ENCODE measurements around the gene RALGAPA2. TPM values are rescaled to one million over a fixed set of nuclear protein-coding genes. Genes with fewer than 3 reads are reported as not detected.

The RALGAPA2 gene
- total and polyA plus RNA-seq, 2 of the 13 experiments (the other 11 are each of a cell fraction or from before 2014, with no cell fraction given), result 13.8 to 17.7 TPM

DNA sequence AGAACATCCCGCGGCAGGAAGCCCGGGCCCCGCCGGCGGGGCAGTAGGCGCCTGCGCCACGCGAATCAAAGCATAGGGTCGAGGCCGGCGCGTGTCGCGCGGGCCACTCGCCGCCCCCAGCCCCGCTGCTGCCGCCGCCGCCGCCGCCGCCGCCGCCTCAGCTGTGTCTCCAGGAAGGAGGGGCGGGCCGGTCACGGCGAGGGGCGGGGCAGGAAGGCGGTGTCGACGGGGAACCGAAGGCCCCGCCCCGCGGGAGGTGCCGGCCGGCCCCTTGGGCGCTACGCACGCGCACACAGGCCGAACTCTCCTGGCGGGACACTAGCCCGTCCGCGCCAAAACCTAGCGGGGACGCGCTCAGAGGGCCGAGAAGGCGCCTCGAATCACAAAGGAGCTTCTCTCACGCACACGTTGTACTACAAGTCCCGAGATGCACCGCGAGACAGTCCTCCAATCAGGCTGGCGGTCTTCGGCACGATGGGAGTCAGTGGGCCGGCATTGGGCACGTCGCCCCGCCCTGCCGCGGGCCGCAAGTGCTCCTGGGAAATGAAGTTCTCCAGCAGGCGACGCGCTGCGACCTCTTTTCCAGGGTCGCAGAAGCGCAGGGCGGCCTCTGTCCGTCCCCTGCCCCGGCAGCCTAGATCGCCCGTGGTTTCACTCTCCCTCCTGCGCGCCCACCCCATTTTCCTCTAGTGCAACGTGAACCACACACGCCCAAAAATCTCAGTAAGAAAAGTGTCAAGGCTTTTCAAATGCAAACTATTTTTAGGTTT, at the start of gene RALGAPA2 (continued):
- TF ChIP-seq ZBTB38 (CRISPR knock-in tag; IDR thresholded peaks at IDR 0.05), result peak; percentile 68; the same call in 1 of the 2 replicates
- TF ChIP-seq ZNF776 (CRISPR knock-in tag; IDR thresholded peaks at IDR 0.05), result peak; percentile 75; the same call in 1 of the 2 replicates
- TF ChIP-seq ZNF749 (CRISPR knock-in tag; IDR thresholded peaks at IDR 0.05; ENCODE audit: borderline replicate concordance), result 0 out of 2 replicates have a peak, but pooled peaks have one; percentile 42
- TF ChIP-seq IRX3 (CRISPR knock-in tag; IDR thresholded peaks at IDR 0.05; ENCODE audit: borderline replicate concordance, low read depth), result no peak
- peak; percentile 98 for TF ChIP-seq NFYC (CRISPR knock-in tag; IDR thresholded peaks at IDR 0.05)
- peak; percentile 81 for TF ChIP-seq PHF21A (CRISPR knock-in tag; IDR thresholded peaks at IDR 0.05)
- TF ChIP-seq ZNF468 (CRISPR knock-in tag; IDR thresholded peaks at IDR 0.05), result no peak
- 0 out of 2 replicates have a peak, but pooled peaks have one; percentile 66 for TF ChIP-seq ARHGAP35 (CRISPR knock-in tag; IDR thresholded peaks at IDR 0.05; ENCODE audit: borderline replicate concordance)
- TF ChIP-seq SP2 (CRISPR knock-in tag; IDR thresholded peaks at IDR 0.05), result peak; percentile 85
- TF ChIP-seq HNRNPH1 (optimal IDR thresholded peaks at IDR 0.05; ENCODE audit: low read depth, low read length), result no peak
- TF ChIP-seq SMC3 (IDR thresholded peaks at IDR 0.05; ENCODE audit: low read length), result no peak
- peak; percentile 28; the same call in 1 of the 2 replicates for TF ChIP-seq ETV5 (CRISPR knock-in tag; IDR thresholded peaks at IDR 0.05; ENCODE audit: borderline replicate concordance)
- TF ChIP-seq IRF2 (CRISPR knock-in tag; IDR thresholded peaks at IDR 0.05), result peak; percentile 99
- no peak; the same call in 1 of the 2 replicates for TF ChIP-seq NRL (CRISPR knock-in tag; IDR thresholded peaks at IDR 0.05; ENCODE audit: borderline replicate concordance)
- peak; percentile 67 for TF ChIP-seq CHD2 (IDR thresholded peaks at IDR 0.05; ENCODE audit: low read depth, low read length)
- TF ChIP-seq, protein P1, sequence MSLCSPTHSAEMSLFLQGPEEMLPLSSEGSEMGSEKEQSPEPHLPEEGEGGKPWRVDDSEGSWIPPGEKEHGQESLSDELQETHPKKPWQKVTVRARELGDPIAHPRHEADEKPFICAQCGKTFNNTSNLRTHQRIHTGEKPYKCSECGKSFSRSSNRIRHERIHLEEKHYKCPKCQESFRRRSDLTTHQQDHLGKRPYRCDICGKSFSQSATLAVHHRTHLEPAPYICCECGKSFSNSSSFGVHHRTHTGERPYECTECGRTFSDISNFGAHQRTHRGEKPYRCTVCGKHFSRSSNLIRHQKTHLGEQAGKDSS (CRISPR knock-in tag; IDR thresholded peaks at IDR 0.05; ENCODE audit: borderline replicate concordance, low read depth), result peak; percentile 74
- no peak for TF ChIP-seq ZNF577 (CRISPR knock-in tag; IDR thresholded peaks at IDR 0.05; ENCODE audit: borderline replicate concordance, low read depth)
- TF ChIP-seq ESRRA (CRISPR knock-in tag; IDR thresholded peaks at IDR 0.05; ENCODE audit: low read depth), result peak; percentile 34; the same call in 1 of the 2 replicates
- TF ChIP-seq, protein P2, sequence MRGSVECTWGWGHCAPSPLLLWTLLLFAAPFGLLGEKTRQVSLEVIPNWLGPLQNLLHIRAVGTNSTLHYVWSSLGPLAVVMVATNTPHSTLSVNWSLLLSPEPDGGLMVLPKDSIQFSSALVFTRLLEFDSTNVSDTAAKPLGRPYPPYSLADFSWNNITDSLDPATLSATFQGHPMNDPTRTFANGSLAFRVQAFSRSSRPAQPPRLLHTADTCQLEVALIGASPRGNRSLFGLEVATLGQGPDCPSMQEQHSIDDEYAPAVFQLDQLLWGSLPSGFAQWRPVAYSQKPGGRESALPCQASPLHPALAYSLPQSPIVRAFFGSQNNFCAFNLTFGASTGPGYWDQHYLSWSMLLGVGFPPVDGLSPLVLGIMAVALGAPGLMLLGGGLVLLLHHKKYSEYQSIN (CRISPR knock-in tag; IDR thresholded peaks at IDR 0.05; ENCODE audit: borderline replicate concordance), result no peak
- no peak for TF ChIP-seq ZNF20 (CRISPR knock-in tag; IDR thresholded peaks at IDR 0.05)
- peak; percentile 60; the same call in 1 of the 2 replicates for TF ChIP-seq HNRNPL (IDR thresholded peaks at IDR 0.05; ENCODE audit: low read depth, low read length)

Measured in HepG2 (cell line).